Stimulated activated CD8-positive, alpha-beta memory T cell treated with anti-CD3 and anti-CD28 coated beads, Interleukin-15, amount 100 ng/mL, for 1 hour (primary cell): Measurements from ENCODE around the gene HOXA3.

Source experiments
- DNase-seq: peaks from one replicate; pipeline ENCODE4 v3.0.0-alpha.2; 2020; ENCODE audit warnings: low read depth

Gene HOXA3

GRCh38 chr7:27177795-27178320 is 25.5 kb upstream of the HOXA3 start:
- no peak for DNase-seq

GRCh38 chr7:27176962-27177794 is 24.8 kb upstream of the HOXA3 start:
- no peak for DNase-seq

GRCh38 chr7:27176524-27176845 is 24.1 kb upstream of the HOXA3 start:
- DNase-seq: no peak

GRCh38 chr7:27175626-27176523 is 23.5 kb upstream of the HOXA3 start:
- no peak for DNase-seq

GRCh38 chr7:27174874-27175625 is 22.7 kb upstream of the HOXA3 start:
- no peak for DNase-seq

GRCh38 chr7:27173956-27174873 is 21.8 kb upstream of the HOXA3 start, which contains the start of gene HOXA10:
TSS of gene HOXA10 (minus strand) at chr7:27174320. CDS start at chr7:27174306, 14 bp downstream.
- DNase-seq: no peak

GRCh38 chr7:27173511-27173955 is 21.1 kb upstream of the HOXA3 start:
- no peak for DNase-seq

- no peak for DNase-seq
Observed at GRCh38 chr7:27172823-27173510, 20.6 kb upstream of the HOXA3 start.

- DNase-seq: no peak
Observed at GRCh38 chr7:27172315-27172774, 20.0 kb upstream of the HOXA3 start.

GRCh38 chr7:27171637-27172314 is 19.4 kb upstream of the HOXA3 start:
- DNase-seq: no peak

- no peak for DNase-seq
Observed at GRCh38 chr7:27171325-27171636, 18.9 kb upstream of the HOXA3 start.

- no peak for DNase-seq
Observed at GRCh38 chr7:27170426-27171324, 18.3 kb upstream of the HOXA3 start.

- DNase-seq: no peak
Observed at GRCh38 chr7:27169658-27170425, 17.5 kb upstream of the HOXA3 start.

- no peak for DNase-seq
Observed at GRCh38 chr7:27168265-27168947, 16.0 kb upstream of the HOXA3 start.

GRCh38 chr7:27167916-27168264 is 15.5 kb upstream of the HOXA3 start:
- no peak for DNase-seq

- no peak for DNase-seq
Observed at GRCh38 chr7:27166531-27167505, 14.4 kb upstream of the HOXA3 start.
